HEK293T (cell line): ENCODE measurements around the gene ZNF697.

ENCODE experiments used
- ARNT ChIP-seq: fragments of 450-650 bp; IDR thresholded peaks from 2 replicates; pipeline ENCODE4 v1.6.1; 2017; ENCODE audit warnings: mild to moderate bottlenecking
- BHLHE40 ChIP-seq: fragments of 450-650 bp; IDR thresholded peaks from 2 replicates; pipeline ENCODE4 v1.6.1; 2016; ENCODE audit warnings: mild to moderate bottlenecking, moderate library complexity, borderline replicate concordance
- FOXK2 ChIP-seq: fragments of 450-650 bp; IDR thresholded peaks from 2 replicates; pipeline ENCODE4 v1.6.1; 2016; ENCODE audit warnings: mild to moderate bottlenecking
- SP1 ChIP-seq: fragments of 450-650 bp; IDR thresholded peaks from 2 replicates; pipeline ENCODE4 v1.6.1; 2017
- SUZ12 ChIP-seq: fragments of 450-650 bp; IDR thresholded peaks from 2 replicates; pipeline ENCODE4 v1.6.1; 2016; ENCODE audit warnings: mild to moderate bottlenecking
- TARDBP ChIP-seq: fragments of 450-650 bp; IDR thresholded peaks from 2 replicates; pipeline ENCODE4 v1.6.1; 2016

DNA sequence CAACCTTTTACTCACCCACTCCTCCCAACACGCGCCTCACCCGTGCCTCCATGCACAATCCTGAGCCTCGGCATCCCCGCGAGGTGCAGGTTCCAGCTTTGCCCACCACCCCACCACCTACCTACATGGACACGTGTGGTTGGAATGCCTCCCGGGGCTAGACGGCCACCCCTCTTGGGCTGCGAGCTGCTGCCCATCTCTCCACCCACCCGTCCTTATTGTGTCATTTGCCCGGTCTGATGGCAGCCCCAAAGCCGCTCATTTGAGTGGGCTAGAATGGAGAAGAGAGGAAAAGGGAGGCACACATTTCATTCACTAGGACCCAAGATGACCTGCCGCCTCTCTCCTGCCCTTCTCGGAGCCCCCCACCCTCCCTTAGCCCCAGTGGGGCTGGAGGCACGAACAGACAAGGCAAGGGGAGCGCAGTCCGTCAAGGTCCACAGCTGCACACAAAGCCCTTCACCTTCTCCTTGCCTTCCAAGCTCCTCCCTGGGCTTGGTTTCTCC lies 785 bp downstream of the ZNF697 start:
- TF ChIP-seq SP1 (no peak), BHLHE40 (no peak), FOXK2 (no peak), ARNT (no peak), TARDBP (no peak), SUZ12 (no peak)
